GM21447 (cell line): ENCODE results near the gene ELOF1.
A peak's percentile ranks its signal among the peaks of the same experiment; 100 is the strongest.
"Not testable (repeated sequence)": the region's sequence is repeated elsewhere in the genome, so short reads cannot be mapped to it uniquely, and the experiment has no call there.

Experiments used
- ATAC-seq: cut with Tn5 transposase; IDR thresholded peaks from one replicate; pipeline ENCODE4 v1.9.1; 2021; ENCODE audit not compliant: unreplicated experiment

The ELOF1 gene

DNA sequence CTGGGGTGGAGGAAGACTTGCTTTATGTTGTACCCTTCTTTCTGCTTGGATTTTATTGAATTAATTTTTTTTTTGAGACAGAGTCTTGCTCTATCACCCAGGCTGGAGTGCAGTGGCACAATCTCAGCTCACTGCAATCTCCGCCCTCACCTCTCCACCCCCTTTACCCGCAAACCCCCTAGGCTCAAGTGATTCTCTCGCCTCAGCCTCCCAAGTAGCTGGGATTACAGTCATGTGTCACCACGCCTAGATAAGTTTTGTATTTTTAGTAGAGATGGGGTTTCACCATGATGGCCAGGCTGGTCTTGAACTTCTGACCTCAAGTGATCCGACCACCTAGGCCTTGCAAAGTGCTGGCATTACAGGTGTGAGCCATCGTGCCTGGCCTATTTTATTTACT is 14.3 kb upstream of the ELOF1 start:
- not testable (repeated sequence) for ATAC-seq

- ATAC-seq = no peak
These were observed 11.0 kb upstream of the ELOF1 start for GRCh38 chr19:11570039-11570462.

DNA sequence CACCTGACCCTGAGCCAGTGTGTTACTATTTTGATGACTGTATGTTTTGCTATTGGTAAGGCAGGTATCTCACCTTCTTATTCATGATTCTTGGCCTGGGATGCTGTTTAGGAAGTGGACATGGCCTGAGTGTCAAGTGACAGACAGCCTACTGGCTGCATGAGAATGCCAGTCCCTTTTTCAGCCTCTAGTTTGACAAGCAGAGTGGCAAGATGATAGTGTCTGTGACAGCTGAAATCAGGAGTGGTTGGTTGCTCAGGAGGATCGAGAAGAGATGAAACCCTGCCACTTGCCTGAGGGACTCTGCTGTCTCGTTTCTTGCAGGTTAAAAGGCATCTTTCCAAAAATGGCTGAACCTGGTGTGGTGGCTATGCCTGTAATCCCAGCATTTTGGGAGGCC is 7.1 kb upstream of the ELOF1 start:
- ATAC-seq = no peak

DNA sequence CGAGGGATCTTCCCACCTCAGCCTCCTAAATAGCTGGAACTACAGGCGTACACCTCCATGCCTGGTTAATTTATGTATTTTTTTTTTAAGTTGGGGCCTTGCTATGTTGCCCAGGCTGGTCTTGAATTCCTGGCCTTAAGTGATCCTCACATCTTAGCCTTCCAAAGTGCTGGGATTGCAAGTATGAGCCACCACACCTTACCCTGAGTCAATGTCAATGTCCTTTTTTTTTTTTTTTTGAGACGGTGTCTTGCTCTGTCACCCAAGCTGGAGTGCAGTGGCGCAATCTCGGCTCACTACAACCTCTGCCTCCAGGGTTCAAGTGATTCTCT is 6.6 kb upstream of the ELOF1 start:
- ATAC-seq = not testable (repeated sequence)

DNA sequence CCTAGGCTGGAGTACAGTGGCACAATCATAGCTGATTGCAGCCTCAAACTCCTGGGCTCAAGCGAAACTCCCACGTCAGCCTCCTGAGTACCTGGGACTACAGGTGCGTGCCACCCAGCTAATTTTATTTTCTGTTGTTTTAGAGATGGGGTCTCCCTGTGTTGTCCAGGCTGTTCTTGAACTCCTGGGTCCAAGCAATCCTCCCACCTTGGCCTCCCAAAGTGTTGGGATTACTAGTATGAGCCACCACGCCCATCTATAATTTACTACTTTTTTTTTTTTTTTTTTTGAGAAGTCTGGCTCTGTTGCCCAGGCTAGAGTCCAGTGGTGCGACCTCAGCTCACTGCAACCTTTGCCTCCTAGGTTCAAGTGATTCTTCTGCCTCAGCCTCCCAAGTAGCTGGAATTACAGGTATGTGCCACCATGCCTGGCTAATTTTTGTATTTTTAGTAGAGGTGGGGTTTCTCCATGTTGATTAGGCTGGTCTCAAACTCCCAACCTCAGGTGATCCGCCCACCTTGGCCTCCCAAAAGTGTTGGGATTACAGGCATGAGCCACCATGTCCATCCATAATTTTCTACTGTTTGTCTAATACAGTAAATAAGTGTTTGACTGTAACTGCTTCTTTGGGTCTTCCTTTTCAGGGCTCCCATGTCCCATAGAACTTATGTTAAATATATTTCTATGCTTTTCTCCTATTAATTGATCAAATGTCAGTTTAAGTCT is 5.2 kb upstream of the ELOF1 start:
- ATAC-seq = not testable (repeated sequence)

- no peak for ATAC-seq
These were observed 4.5 kb upstream of the ELOF1 start for GRCh38 chr19:11563532-11563931.

- ATAC-seq = peak; percentile 42
These were observed 1.5 kb upstream of the ELOF1 start for GRCh38 chr19:11560404-11561051.

DNA sequence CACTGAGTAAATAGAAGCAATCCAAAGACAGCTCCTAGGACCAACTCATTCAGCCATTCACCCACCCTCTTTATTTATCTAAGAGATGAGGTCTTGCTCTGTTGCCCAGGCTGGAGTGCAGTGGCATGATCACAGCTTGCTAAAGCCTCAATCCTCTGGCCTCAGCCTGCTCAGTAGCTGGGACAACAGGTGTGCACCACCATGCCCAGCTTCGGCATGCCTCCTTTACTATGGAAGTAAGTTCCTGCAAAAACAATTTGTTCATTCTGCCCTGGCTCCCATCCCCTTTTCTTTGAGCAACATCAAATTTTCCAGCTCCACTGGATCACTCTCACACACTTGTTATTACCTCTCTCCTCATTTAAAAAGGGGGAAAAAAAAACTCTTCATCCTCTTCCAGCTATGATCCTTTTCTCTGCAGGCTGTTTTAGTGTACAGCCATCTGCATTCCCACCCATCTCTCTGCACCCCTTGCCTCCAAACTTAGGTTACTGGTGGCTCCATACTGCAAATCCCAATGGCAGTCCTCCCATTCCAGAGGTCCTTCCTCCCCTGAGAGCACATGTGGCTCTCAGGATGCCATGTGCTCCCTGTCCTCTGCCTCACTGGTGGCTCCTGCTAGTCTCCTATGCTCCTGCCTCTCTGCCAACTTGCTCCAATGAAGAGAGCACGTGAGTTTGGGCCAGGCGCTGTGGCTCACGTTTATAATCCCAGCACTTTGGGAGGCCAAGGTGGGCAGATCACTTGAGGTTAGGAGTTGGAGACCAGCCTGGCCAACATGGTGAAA is 2.2 kb downstream of the ELOF1 start:
- no peak for ATAC-seq

DNA sequence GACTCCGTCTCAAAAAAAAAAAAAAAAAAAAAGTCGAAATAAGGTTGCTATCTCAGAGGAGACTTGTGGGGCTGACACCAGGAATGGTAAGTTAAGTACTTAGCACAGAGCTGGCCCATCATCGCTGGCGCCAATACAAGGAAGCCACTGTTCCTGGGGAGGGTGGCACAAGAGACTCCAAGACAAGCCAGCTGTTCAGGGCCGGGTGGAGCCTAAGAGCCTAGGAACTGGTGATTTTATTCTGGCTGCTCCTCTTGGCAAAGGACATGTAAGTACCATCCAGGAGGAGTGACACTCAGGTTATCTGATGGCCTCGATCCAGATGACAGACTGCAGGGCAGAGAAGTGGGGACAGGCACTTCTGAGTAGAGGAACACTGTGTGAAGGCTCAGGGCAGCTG is 3.8 kb downstream of the ELOF1 start:
- no peak for ATAC-seq

DNA sequence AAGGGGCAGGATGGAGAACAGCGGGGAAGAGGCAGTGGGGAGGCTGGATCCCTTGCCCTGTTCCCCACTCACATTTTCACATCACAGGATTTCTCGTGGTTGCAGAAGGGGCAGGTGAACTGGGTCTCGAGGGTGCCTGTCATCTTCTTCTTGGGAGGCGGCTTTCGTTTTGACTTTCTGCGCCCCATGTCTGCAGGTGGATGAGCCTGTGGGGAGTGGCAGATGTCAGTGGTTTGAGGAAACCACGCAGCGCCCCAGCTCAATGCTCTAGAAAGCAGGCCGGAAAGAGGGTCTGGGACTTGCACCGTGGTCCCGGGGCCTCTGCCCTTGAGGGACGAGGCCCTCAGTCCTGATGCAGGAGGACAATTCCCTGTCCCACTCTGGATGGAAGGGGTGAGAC is 4.9 kb downstream of the ELOF1 start:
- ATAC-seq = no peak

DNA sequence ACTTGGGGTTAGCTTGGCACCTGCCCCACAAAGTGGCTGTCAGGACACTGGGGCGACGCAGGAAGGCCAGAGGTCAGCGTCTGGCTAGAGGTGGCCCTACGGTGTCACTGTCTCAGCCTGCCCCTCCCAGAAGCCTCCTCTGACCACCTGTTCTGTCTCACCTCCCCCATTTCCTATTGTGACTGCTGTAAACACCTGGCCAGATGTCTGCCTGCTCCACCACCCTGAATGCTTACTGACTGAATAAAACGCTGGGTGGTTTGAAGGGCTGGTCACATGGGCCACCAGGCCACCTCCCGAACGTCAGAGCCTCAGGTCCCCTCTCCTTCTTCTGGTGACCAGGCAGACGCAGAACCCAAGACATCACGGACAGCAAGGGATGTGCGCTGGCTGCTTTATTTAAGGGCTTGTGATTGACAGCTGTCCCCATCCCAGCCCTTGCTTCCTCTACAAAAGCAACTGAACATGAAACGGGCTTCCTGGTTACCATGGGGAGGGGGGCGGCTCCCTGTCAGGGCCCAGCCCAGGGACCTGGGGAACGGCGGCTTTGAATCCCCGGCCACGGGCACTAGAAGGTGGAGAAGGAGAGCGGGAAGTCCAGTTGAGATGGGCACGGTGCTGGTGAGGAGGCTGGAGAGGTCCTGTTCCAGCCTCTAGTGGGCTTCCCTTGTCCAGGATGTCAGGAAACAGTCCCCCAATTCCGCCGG is 6.2 kb downstream of the ELOF1 start:
- ATAC-seq = no peak

DNA sequence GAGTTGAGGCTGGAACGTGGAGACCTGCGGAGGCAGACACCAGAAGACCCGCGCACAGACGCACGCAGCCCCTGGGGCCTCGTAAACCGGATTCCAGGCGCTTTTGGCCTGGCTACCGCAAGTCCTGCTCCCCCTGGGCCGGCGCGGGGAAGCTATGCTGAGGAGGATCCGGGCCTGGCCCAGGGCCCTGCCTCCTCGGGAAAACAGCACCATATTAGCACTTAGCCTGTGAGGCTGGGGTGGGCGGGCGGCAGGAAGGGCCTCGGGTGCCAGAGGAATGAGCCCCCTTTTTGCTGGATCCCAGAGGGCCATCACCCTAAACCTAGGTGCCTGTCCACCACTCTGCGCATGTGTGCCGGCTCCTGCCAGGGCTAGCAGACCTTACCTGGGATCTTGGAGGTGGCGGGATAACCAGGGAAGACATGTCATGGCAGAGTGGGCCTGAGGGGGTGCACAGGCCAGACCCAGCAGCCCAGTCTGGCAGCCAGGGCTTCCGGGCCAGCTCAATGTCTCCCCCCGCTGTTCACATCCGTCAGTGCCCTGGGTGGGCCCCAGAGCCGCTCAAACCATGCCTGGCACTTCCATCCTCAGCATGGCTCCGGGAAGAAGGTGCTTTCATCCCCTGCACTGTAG is 7.3 kb downstream of the ELOF1 start:
- ATAC-seq = no peak

DNA sequence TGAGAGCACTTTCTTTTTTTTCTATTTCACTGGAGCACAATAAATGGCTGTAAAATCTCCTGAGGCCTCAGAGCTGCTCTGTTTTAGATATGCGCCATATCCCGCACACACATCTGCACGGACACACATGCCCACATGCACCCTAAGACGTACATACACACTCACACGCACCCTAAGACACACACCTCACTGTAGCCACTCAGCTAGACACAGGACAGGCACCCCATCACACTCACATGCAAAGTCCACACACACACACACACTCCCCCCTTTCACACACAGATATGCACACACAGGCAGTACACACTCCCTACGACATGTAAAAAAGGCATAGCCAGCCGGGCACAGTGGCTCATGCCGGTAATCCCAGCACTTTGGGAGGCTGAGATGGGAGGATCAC is 8.8 kb downstream of the ELOF1 start:
- ATAC-seq = no peak

- no peak for ATAC-seq
These were observed 9.6 kb downstream of the ELOF1 start for GRCh38 chr19:11549386-11549953.

DNA sequence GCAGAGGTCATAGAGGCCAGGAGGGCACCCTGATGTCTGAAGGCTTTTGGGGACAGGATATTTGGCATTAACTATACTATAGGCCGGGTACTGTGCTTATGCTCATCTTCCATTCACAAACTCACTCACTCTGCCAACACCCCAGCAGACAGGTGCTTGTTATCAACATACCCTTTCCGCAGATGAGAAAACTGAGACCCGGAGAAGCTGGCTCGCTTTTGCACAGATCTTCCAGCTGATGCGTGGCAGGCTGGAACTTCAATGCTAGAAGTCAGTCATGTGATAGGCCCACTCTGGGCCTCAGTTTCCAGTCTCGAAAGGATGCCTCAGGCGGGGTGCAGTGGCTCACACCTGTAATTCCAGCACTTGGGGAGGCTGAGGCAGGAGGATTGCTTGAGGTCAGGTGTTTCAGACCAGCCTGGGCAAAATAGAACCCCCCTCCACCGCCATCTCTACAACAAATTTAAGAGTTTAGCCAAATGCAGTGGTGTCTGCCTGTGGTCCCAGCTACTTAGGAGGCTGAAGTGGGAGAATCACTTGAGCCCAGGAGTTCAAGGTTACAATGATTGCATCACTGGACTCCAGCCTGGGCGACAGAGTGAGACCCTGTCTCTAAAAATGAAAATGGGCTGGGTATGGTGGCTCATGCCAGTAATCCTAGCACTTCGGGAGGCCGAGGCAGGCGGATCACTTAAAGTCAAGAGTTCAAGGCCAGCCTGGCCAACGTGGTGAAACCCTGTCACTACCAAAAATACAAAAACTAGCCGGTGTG is 10.9 kb downstream of the ELOF1 start:
- ATAC-seq = no peak

- ATAC-seq = no peak
These were observed 17.8 kb downstream of the ELOF1 start for GRCh38 chr19:11541238-11541637.

DNA sequence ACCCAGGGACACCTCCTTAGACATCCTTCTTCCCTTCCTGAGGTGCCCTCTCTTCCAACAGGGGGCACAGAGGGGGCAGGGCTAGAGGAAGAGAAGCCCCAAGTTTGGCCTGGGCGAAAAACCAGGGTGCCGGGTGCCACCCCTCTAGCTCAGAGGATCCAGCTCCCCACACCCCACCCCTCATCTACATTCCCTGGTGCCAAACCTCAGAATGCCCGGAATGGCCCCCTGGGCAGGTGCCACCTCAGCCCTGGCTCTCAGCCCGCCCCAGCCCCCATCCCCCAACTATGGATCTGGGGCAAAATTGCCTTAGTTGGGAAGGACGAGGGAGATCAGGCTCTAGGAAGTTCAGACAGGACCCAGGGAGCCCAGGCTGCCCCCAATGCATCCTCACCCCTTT is 18.4 kb downstream of the ELOF1 start:
- ATAC-seq = no peak

DNA sequence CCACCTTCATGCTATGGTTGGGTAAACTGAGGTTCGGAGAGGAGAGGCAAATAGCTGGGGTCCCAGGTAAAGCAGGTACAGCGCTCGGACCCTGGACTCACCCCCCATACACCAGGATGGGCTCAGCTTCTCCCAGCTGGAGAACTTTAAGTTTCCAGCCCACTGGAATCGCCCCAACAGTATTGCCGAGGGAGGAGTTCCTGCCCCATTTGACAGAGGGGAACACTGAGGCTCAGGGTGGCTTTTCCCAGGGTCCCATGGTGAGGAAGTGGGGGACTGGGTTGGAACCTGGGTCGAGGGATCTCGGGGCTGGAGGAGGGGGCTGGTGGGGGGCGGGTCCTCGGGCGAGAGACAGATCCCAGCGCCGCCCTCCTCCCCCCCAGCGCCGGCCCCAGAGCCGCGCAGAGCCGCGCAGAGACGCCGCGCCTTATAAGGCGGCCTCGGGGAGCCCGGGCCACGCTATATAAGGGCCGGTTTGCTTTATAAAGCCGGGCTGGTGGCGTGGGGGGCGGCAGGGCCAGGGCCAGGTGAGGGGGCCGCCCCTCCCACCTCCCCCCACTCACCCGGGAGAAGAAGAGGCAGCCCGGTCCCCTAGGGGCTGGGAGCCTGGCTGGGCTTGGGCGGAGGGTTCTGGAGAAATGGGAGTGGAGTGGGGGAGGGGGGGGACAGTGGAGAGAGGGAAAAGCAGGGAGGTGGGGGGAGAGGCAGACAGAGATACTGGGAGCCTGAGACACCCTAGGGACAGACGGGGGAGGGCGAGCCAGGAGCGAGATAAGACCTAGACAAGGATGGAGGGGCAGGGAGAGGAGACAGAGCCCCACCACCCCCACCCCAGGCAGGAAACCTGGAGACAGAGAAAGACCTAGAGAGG is 19.3 kb downstream of the ELOF1 start:
- no peak for ATAC-seq
